Epithelial cell of alveolus of lung (primary cell): Measurements from ENCODE around the gene OR4D6. TPM values are rescaled to one million over a fixed set of nuclear protein-coding genes. Genes with fewer than 3 reads are reported as not detected.

ENCODE experiments used
- total RNA-seq: library from RNA; depleted of rRNA; stranded (reverse); fragments of >200 nt; gene quantifications from 2 replicates; pipeline ENCODE4 v1.2.1, GENCODE V29; 2015

Gene OR4D6
- not detected in 2 replicates for total RNA-seq

GRCh38 chr11:59456661-59457060 is at the start of gene OR4D6:
OR4D6 (plus strand) TSS chr11:59456961; CDS start chr11:59456961, 0 bp downstream.

DNA sequence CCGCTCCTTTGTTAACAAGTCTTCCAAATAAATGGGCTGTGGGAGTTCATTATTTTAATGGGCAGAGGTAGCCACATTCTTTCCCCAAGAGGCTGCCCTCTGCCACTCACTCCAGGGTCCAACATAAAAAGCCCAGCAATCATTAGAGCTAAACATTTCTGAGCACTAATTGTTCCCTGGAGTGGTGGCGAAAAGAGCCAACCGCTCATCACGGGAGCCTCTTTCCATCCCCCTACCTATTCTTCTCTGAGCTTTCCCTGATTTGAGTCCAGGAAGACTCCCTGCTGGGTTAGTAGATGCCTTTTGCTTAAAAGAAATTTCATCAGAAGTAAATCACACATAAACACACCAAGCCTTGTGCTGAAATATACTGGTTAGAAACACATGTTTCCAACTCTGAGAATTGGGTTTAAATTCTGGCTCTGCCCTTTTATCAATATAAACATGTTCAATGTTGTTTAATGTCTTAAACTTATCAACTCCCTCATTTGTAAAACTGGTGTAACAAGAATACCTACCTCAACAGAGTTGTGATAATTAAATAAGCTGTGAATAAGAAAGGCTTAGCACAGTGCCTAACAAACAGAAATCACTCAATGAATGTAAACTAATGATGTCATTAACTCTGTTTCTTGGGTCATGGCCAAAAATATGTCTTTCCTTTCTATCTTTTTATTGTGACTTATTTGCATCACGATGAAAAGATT is 30.2 kb upstream of the OR4D6 start, which contains the start of gene OR5A2:
OR5A2 (minus strand) TSS at position 53 of the 707 bp plus-strand sequence. CDS start 3,460 bp downstream, outside the sequence.

DNA sequence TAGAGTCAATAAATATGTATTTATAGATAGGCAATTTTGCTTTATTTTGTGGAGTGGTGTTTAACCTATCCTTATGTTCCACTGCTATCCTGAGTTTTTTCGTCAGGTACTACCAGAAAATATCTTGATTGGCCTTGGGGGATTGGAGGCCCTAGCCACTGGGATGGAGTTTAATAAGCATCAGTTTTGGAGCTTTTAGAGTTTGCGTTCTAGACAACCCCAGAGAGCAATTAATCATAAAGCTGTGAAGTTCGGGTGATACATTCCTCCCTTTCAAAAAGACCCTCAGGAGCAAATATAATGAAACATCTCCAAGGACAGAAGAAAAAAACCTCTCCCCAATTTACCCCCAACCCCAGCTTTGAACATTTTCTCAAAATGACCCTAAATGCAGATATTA is 20.6 kb upstream of the OR4D6 start, which contains the start of gene OR5A1:
OR5A1 (plus strand) TSS at position 301 of the 400 bp plus-strand sequence. CDS start 6,700 bp downstream, outside the sequence.

DNA sequence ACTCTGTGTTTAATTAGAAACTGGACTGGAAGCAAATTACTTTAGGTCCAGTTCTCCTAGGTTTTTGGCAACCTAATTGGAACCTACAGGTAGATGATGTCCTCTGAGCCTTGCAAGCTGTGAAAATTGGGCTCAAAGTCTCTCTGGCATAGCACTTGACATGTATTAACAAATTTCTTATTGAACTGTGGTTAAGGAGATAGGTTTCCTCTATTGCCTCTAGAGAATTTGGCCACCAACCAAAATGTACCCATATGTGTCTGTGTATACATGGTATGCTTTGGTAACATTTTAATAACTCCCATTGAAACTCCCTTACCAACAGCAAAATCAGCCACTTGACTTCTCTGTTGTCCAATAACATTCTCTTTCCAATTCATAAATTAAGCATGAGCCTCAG is 16.3 kb downstream of the OR4D6 start, which contains the start of gene OR4D10:
OR4D10 (plus strand) TSS at position 301 of the 400 bp plus-strand sequence. CDS start 4,115 bp downstream, outside the sequence.

DNA sequence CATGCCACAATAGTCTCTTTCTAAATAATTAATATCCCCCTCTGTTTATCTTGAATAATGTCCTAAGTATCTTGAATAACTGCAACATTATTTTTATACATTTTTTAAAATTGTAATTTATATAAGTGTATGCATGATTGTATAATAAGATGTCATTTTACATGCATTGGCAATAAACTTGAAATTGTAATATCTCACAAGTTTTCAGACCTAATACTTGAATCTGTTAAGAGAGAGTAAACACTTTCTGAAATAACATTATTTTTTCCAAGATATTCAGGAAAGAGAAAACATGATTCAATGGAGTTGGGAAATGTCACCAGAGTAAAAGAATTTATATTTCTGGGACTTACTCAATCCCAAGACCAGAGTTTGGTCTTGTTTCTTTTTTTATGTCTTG is 46.5 kb downstream of the OR4D6 start, which contains the start of gene OR4D11:
OR4D11 (plus strand) TSS at position 301 of the 400 bp plus-strand sequence; CDS start at position 301, 0 bp downstream.

Other genes starting within 250 kb of the OR4D6 start
- not detected in 2 replicates for gene MPEG1, start 244.0 kb upstream of the OR4D6 start, total RNA-seq
- not detected in 2 replicates for gene OR5AN1, start 98.1 kb upstream of the OR4D6 start, total RNA-seq
- not detected in 2 replicates for gene OR5A2, start 30.5 kb upstream of the OR4D6 start, total RNA-seq
- not detected in 2 replicates for gene OR5A1, start 20.5 kb upstream of the OR4D6 start, total RNA-seq
- gene OR4D10, start 16.4 kb downstream of the OR4D6 start, total RNA-seq: not detected in 2 replicates
- gene OR4D11, start 46.6 kb downstream of the OR4D6 start, total RNA-seq: not detected in 2 replicates
- not detected in 2 replicates for gene OR4D9, start 54.6 kb downstream of the OR4D6 start, total RNA-seq
- 20.7 and 29.5 TPM in 2 replicates for gene OSBP, start 158.8 kb downstream of the OR4D6 start, total RNA-seq
- 12.0 and 14.9 TPM in 2 replicates for gene PATL1, start 212.1 kb downstream of the OR4D6 start, total RNA-seq